B cell (primary cell): Measurements from ENCODE around the gene GTF2IRD1. TPM values are rescaled to one million over a fixed set of nuclear protein-coding genes. Genes with fewer than 3 reads are reported as not detected.

ENCODE experiments used
- ATAC-seq: fragments of 200-7000 bp; cut with Tn5 transposase; one replicate; pipeline ENCODE4 v1.10.0; 2021; ENCODE audit warnings: low read depth, mild to moderate bottlenecking, moderate number of reproducible peaks, moderate library complexity
- CTCF ChIA-PET: fragments of 350-600 bp; sonication (Branson Sonifier 250); formaldehyde crosslinking; loops from one replicate; lab custom pipeline; 2021; ENCODE audit warnings: antibody characterized with exemption, inconsistent platforms; lab: Charles Lee
- POLR2A ChIA-PET: fragments of 350-600 bp; sonication (Branson Sonifier 250); formaldehyde crosslinking; loops from one replicate; lab custom pipeline; 2021; ENCODE audit warnings: antibody characterized with exemption; lab: Charles Lee
- DNase-seq: peaks from one replicate; pipeline ENCODE4 v3.0.0; 2013
- H2AFZ ChIP-seq: 2 replicates; pipeline ENCODE4 v1.6.1; 2012; ENCODE audit warnings: mild to moderate bottlenecking, low read depth, low read length; ENCODE audit not compliant: insufficient read depth, poor library complexity, severe bottlenecking
- H3K27ac ChIP-seq, 2 donors: 1 replicate in 1 of 2; 2 replicates in 1 of 2; pipeline ENCODE4 v1.5.1; 2012 to 2013; ENCODE audit warnings: low read length in 2 of 2, mild to moderate bottlenecking in 2 of 2, moderate library complexity in 1 of 2
- H3K27me3 ChIP-seq, 4 experiments: fragments of 200-600 bp in 1 of 4; sonication (generic) in 1 of 4; replicated peaks in 1 of 4; 1 replicate in 2 of 4; 2 replicates in 2 of 4; pipeline versions ENCODE4 v1.6.1 to v1.7.0; 2013 to 2016; ENCODE audit warnings: low read length in 3 of 4, mild to moderate bottlenecking in 2 of 4, mixed read lengths in 1 of 4, moderate library complexity in 1 of 4; ENCODE audit not compliant: insufficient read depth in 4 of 4, control insufficient read depth in 3 of 4; ENCODE audit errors: control extremely low read depth in 1 of 4
- H3K36me3 ChIP-seq, 2 experiments: replicated peaks in 1 of 2; 1 replicate in 1 of 2; 2 replicates in 1 of 2; pipeline versions ENCODE4 v1.6.1 to v1.7.1; 2013; ENCODE audit warnings: low read length in 1 of 2; ENCODE audit not compliant: insufficient read depth in 2 of 2, control insufficient read depth in 1 of 2; ENCODE audit errors: control extremely low read depth in 1 of 2, extremely low read depth in 1 of 2
- H3K4me1 ChIP-seq, 2 donors: fragments of 200-600 bp in 1 of 2; sonication (generic) in 1 of 2; 1 replicate in 1 of 2; 2 replicates in 1 of 2; pipeline versions ENCODE4 v1.5.1 to v1.6.1; 2013 to 2017; ENCODE audit warnings: low read length in 2 of 2; ENCODE audit not compliant: control insufficient read depth in 2 of 2, insufficient read depth in 2 of 2
- H3K4me2 ChIP-seq: replicated peaks from 2 replicates; pipeline ENCODE3; 2012; ENCODE audit warnings: mild to moderate bottlenecking, low read depth, low read length; ENCODE audit not compliant: poor library complexity, severe bottlenecking
- H3K4me3 ChIP-seq, 5 experiments: fragments of 200-600 bp in 1 of 5; sonication (generic) in 1 of 5; 1 replicate in 3 of 5; 2 replicates in 2 of 5; pipeline versions ENCODE4 v1.5.1 to v1.7.0; 2011 to 2016; ENCODE audit warnings: low read length in 4 of 5, mild to moderate bottlenecking in 4 of 5, low read depth in 2 of 5, control low read depth in 1 of 5, moderate library complexity in 1 of 5; ENCODE audit not compliant: insufficient read depth in 1 of 5; ENCODE audit errors: control extremely low read depth in 1 of 5, extremely low read depth in 1 of 5
- H3K79me2 ChIP-seq: fragments of 200-600 bp; sonication (generic); one replicate; pipeline ENCODE4 v1.6.0; 2016; ENCODE audit warnings: low read length; ENCODE audit not compliant: control insufficient read depth, insufficient read depth
- H3K9ac ChIP-seq: fragments of 200-600 bp; sonication (generic); 2 replicates; pipeline ENCODE4 v1.6.1; 2017; ENCODE audit warnings: mild to moderate bottlenecking, low read length, moderate library complexity
- H3K9me3 ChIP-seq, 3 donors: one replicate each; pipeline versions ENCODE4 v1.6.1 to v1.7.1; 2013; ENCODE audit warnings: low read length in 2 of 3; ENCODE audit not compliant: control insufficient read depth in 2 of 3, insufficient read depth in 1 of 3; ENCODE audit errors: control extremely low read depth in 1 of 3
- H4K20me1 ChIP-seq: 2 replicates; pipeline ENCODE4 v1.6.0; 2012; ENCODE audit warnings: mild to moderate bottlenecking, low read length; ENCODE audit not compliant: insufficient read depth, control insufficient read depth, poor library complexity, severe bottlenecking
- H3K27ac Mint-ChIP-seq: one replicate; pipeline ENCODE4 v1.8.0; 2021; ENCODE audit warnings: mixed read lengths
- H3K27me3 Mint-ChIP-seq: one replicate; pipeline ENCODE4 v1.8.0; 2021; ENCODE audit warnings: mixed read lengths
- H3K4me1 Mint-ChIP-seq: one replicate; pipeline ENCODE4 v1.8.0; 2021; ENCODE audit warnings: mixed read lengths
- H3K4me3 Mint-ChIP-seq: one replicate; pipeline ENCODE4 v1.8.0; 2021; ENCODE audit warnings: mixed read lengths
- H3K9me3 Mint-ChIP-seq: one replicate; pipeline ENCODE4 v1.8.0; 2022; ENCODE audit warnings: mixed read lengths; ENCODE audit not compliant: insufficient read depth
- CTCF ChIP-seq: fragments of 200-600 bp; IDR thresholded peaks from one replicate; pipeline ENCODE4 v1.8.0; 2022; ENCODE audit warnings: antibody characterized with exemption, mild to moderate bottlenecking
- EZH2 ChIP-seq: IDR thresholded peaks from 2 replicates; pipeline ENCODE4 v1.6.1; 2012; ENCODE audit warnings: borderline replicate concordance, low read depth, mild to moderate bottlenecking, moderate library complexity, low read length; ENCODE audit not compliant: insufficient read depth, poor library complexity, severe bottlenecking
- WGBS: methylation state at CpG from one replicate; pipeline ENCODE4 v1.1.5; 2013; ENCODE audit warnings: missing lambda C conversion rate; ENCODE audit not compliant: insufficient coverage; 5-methylcytosine and 5-hydroxymethylcytosine counted together
- intact Hi-C: fragments of 100-400 bp; cut with micrococcal nuclease; formaldehyde crosslinking; loops from one replicate; pipeline ENCODE4 v1.10.0; 2022
- polyA plus RNA-seq: library from polyadenylated mRNA; depleted of rRNA; stranded (reverse); fragments of >200 nt; gene quantifications from 2 replicates; pipeline ENCODE4 v1.2.3, GENCODE V29; 2012
- total RNA-seq, 2 donors: library from RNA; stranded (reverse); fragments of 120-200 nt in 1 of 2; gene quantifications; 1 replicate in 1 of 2; 2 replicates in 1 of 2; pipeline versions ENCODE4 v1.2.3 to v1.2.4, GENCODE V29; 2013 to 2022

The GTF2IRD1 gene
- total and polyA plus RNA-seq, 2 donors (not counting 1 experiment from before 2014, with no cell fraction given) = 0.45 to 2.2 TPM

- no peak overlapping the region for H3K27ac ChIP-seq
- no peaks in the 10 kb centered on the region for H3K79me2 ChIP-seq
- H3K4me2 ChIP-seq = no peak overlapping the region
- no peak for DNase-seq
- H2AFZ ChIP-seq = no peak overlapping the region
- TF ChIP-seq EZH2 (no peak), CTCF (no peak)
- no peak for ATAC-seq
- no peaks in the 10 kb centered on the region for H3K4me1 ChIP-seq
- intact Hi-C loops = no loop called here
- H3K27me3 ChIP-seq = no peaks in the 10 kb centered on the region
- no peaks in the 10 kb centered on the region for H3K27me3 Mint-ChIP-seq
- WGBS = 90% methylated on average over 4 of the region's 4 CpGs
- H3K36me3 ChIP-seq = no peaks in the 10 kb centered on the region
- H3K27ac Mint-ChIP-seq = no peak overlapping the region
- no peak overlapping the region for H3K4me3 Mint-ChIP-seq
- H4K20me1 ChIP-seq = no peaks in the 10 kb centered on the region
- no peak overlapping the region for H3K9ac ChIP-seq
- no peaks in the 10 kb centered on the region for H3K4me1 Mint-ChIP-seq
- H3K9me3 Mint-ChIP-seq = peaks cover 3% of the 10 kb centered on the region
- no peak overlapping the region for H3K4me3 ChIP-seq
- CTCF ChIA-PET = no interaction called here
- POLR2A ChIA-PET = no interaction called here
- peaks cover 0 to 31% (median 2%) of the 10 kb centered on the region in 3 donors for H3K9me3 ChIP-seq
Observed at GRCh38 chr7:74523015-74523414, 69.3 kb downstream of the GTF2IRD1 start.

DNA sequence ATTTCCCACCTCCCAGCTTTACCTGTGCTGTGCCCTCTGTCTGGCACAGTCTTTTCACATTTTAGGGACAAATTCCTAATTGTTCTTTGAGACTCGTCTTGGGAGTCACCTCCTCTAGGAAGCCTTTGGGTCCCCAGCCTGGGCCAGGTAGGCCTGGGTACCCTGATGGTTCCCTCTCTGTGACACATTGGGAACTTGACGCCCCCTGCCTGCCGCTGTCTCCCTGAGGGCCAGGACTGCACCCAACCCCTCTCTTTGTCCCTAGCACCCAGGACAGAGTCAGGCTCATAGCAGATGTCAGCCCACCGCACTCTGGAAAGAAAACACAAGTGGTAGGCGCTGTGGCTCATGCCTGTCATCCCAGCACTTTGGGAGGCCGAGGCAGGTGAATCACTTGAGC, 71.4 kb downstream of the GTF2IRD1 start:
- intact Hi-C loops = no loop called here
- ChIA-PET POLR2A (no interaction called here), CTCF (no interaction called here)
- DNase-seq = no peak
- TF ChIP-seq EZH2 (no peak), CTCF (no peak)
- Mint-ChIP-seq H3K9me3 (peaks cover 3% of the 10 kb centered on the region), H3K4me3 (no peak overlapping the region), H3K27ac (no peak overlapping the region), H3K4me1 (no peaks in the 10 kb centered on the region), H3K27me3 (no peaks in the 10 kb centered on the region)
- Histone ChIP-seq H3K4me1 (no peaks in the 10 kb centered on the region), H3K9me3 (peaks cover 0 to 19% (median 2%) of the 10 kb centered on the region in 3 donors), H4K20me1 (no peaks in the 10 kb centered on the region), H3K4me2 (no peak overlapping the region), H3K79me2 (no peaks in the 10 kb centered on the region), H3K27ac (no peak overlapping the region), H3K27me3 (no peaks in the 10 kb centered on the region), H2AFZ (no peak overlapping the region), H3K4me3 (no peak overlapping the region), H3K36me3 (no peaks in the 10 kb centered on the region), H3K9ac (no peak overlapping the region)
- no peak for ATAC-seq
- WGBS = 95% methylated on average over 6 of the region's 6 CpGs
